GM21360 (cell line): Measurements from ENCODE around the gene IP6K3.

Experiments
- ATAC-seq: cut with Tn5 transposase; IDR thresholded peaks from one replicate; pipeline ENCODE4 v1.9.1; 2021; ENCODE audit warnings: mild to moderate bottlenecking, moderate library complexity; ENCODE audit not compliant: unreplicated experiment

IP6K3 gene

GRCh38 chr6:33759887-33760629 is 13.4 kb upstream of the IP6K3 start:
- no peak for ATAC-seq

DNA sequence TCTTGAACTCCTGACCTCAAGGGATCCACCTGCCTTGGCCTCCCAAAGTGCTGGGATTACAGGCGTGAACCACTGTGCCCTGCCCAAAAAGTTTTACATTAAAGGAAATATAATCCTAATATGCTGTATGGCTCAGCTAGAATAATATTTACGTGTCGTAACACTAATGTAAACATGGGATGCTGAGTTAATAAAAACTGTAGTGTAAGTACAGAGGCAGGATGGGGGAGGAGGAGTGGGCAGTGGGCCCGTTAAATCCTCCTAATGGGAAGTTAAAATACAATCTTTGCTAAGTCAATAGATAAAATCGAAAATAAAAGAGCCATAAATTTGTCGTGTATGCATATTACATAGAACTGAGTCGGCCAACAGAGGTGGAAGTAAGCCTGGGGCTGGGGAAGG is 12.1 kb upstream of the IP6K3 start:
- no peak for ATAC-seq

- no peak for ATAC-seq
Measured at GRCh38 chr6:33757906-33758305, 11.2 kb upstream of the IP6K3 start.

DNA sequence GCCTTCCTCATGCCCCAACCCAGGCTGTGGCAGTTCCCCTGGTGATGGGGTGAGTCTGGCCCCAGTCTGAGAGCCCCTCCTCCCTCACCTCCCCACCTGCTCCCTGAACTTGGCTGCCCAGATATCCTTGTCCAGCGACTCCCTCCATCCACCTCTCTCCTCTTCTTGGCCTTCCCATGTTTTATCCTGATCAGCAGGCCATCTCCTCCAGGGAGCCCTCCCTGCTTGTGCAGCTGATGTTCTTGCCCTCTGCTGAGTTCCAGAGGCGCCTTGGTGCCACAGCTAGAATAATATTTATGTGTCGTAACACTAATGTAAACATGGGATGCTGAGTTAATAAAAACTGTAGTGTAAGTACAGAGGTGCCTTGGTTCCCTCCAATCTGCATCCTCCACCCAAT is 10.4 kb upstream of the IP6K3 start:
- no peak for ATAC-seq

- ATAC-seq, result no peak
Measured at GRCh38 chr6:33756211-33756954, 9.7 kb upstream of the IP6K3 start.

DNA sequence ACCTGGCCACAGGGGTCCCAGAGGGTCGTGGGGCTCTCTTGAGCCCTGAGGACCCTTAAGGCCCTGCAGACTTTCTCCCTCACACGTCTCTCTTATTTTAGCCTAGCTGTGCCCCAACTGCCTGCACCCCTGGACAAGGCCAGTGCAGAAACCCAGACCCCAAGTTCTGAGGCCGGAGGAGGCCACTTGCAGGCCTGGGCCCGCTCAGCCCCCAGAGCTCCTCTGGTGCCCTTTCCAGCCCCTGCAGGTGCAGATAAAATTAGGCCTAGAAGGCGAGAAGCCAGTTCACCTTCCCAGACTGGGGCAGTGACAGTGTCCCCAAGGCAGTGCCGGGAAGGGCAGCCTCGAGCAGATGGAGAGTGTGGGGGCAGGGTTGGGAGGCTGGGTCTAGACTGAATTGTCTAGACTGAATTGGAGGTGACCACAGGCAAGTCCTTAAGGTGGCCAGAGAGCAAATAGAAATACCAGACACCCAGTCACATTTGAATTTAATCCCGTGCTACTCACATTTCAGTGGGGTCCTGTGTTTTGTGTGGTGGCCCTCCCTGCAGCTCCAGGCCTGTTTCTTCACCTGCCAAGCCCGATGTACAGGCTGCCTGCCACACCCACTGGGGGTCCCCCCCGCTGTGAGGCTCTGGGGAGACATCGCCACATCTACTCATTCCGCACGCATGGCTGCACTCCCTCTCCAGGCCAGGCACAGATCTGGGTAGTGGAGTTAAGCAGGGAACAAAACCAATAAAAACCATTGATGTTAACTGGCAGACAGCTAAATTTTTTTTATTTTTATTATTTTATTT is 8.6 kb upstream of the IP6K3 start:
- ATAC-seq, result no peak

- no peak for ATAC-seq
Measured at GRCh38 chr6:33754222-33754621, 7.5 kb upstream of the IP6K3 start.

- no peak for ATAC-seq
Measured at GRCh38 chr6:33752646-33753015, 5.9 kb upstream of the IP6K3 start.

DNA sequence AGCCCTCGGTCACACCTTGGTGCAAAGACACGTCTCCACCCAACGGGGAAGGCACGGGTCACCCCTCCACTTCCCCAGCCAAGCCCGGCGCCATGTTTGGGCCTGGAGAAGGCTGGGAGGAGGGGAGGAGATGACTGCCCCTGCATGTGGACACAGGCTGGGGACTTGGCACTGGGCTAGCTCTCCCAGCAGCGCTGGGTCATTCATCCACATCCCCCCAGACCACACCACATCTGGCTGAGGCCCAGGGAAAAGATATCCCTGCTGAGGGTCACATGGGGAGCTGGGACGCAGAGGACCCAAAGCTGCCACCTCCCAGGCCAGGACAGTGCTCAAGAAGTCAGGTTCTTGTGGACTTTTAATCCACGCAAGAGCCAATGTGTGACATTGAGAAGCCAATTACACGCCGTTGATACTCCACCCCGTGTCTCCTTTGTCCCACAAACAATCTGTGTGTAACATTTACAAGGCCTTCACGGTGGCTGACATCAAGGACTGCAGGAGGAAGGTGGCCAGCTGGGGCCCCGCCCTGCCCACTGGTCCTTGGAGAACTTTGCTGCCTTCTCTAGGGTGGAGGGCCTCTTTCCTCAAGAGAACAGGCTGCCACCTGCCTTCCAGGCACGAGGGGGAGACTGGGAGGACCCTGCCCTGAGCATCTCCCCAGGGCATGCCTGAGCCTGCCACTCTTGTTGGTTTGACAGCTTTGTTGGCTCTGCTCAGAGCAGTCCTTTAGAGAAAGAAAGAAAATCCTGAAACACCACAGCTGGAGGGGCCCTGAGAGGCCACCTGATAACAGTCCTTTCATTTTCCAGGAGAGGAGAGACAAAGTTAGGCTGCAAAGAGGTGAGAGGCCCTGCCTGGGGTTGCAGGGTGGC is 5.3 kb upstream of the IP6K3 start:
- no peak for ATAC-seq

DNA sequence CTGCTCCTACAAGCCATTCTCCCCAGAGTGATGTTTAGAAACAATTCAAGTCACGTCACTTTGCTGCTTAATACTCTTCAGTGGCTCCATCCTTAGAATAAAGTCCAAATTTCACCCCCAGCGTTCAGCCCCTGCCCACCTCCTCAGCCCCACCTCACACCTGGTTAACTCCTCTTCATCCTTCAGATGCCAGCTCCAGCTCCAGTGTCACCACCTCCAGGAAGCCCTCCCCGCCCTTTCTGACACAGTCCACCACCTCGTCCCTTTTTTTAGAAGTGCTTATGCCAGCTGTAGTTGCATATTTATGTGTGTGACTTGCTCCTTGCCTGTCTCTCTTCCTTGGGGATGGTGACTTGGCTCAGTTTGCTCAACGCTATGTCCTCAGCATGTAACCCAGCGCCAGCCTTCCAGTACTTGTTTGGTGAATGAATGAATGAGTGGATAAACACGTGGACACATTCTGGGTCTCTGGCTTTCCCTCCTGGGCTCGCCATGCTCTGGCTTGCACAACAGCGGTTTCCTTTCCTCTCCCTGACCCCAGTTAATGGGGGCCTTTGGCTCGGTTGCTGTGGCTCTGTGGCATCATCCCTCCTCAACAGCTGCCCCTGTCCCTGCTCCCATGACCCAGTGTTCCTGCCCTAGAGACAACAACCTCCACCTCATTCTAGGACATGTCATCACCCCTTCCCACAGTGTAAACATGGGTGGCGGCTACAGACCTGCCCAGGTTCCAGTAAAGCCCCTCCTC is 3.7 kb upstream of the IP6K3 start:
- ATAC-seq, result no peak

DNA sequence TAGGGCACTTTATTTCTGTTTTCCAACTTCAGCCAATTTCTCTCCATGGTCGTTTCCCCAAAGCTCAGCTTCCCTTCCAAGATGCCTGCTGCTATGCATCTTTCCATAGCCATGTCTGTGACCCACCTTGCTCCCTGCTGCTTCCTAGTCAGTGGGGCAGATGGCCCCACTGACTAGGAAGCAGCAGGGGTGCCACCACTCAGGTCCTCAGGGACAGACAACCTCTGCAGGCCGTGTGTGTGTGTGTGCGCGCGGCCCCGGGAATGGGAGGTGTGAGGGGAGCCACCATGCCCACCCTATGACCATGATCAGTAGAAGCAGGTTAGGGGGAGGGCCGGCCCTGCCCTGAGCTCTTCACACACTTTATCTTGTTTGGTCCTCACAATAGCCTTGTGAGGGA is 2.7 kb upstream of the IP6K3 start:
- ATAC-seq, result no peak

GRCh38 chr6:33748841-33749240 is 2.1 kb upstream of the IP6K3 start:
- no peak for ATAC-seq

DNA sequence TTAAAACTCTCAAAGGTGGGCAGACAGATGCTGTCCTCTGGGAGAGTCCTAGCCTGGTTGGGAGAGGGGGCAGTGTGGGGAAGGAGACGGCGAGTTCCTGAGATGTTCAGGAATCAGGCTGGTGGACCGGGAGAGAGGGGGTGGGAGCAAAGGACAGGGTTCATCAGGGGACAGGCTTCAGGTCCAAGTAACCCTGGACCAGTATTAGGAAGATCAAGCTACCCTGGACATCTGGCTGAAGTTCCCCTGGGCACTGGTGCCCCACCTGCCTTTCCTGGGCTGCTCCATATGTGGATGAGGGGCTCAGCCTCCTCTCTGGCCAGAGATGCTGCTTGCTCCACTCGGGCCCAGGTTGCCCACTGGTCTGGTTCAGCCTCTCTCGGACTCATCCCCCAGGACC is 1.1 kb upstream of the IP6K3 start:
- no peak for ATAC-seq

DNA sequence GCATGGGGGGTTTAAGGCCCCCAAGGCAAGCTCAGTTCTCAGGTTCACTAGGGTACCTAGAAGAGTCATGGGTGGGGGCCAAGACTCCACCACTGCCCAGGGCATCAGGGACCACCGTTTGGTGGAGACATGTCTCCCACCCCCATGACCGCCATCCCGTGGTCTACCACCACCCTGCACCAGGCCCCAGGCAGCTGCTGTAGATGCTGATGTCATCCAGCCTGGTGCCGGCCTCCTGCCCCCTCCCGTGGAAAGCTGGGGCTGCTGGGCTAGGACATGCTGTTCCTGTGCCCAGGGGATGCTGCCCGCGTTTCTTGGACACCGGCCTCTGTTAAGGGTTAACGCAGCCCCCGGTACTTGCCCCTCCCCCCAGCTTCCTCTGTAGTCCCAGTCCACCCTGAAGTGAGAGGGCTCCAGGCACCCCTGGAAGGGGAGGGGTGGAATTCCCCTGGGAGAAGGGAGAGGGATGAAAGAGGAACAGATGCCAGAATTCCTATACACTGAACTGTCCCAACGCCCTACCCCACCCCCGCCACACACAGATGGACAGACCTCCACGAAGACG is 587 bp downstream of the IP6K3 start:
- ATAC-seq, result no peak

GRCh38 chr6:33745548-33745947 is 1.2 kb downstream of the IP6K3 start:
- no peak for ATAC-seq

- ATAC-seq, result no peak
Measured at GRCh38 chr6:33744895-33745546, 1.7 kb downstream of the IP6K3 start.

DNA sequence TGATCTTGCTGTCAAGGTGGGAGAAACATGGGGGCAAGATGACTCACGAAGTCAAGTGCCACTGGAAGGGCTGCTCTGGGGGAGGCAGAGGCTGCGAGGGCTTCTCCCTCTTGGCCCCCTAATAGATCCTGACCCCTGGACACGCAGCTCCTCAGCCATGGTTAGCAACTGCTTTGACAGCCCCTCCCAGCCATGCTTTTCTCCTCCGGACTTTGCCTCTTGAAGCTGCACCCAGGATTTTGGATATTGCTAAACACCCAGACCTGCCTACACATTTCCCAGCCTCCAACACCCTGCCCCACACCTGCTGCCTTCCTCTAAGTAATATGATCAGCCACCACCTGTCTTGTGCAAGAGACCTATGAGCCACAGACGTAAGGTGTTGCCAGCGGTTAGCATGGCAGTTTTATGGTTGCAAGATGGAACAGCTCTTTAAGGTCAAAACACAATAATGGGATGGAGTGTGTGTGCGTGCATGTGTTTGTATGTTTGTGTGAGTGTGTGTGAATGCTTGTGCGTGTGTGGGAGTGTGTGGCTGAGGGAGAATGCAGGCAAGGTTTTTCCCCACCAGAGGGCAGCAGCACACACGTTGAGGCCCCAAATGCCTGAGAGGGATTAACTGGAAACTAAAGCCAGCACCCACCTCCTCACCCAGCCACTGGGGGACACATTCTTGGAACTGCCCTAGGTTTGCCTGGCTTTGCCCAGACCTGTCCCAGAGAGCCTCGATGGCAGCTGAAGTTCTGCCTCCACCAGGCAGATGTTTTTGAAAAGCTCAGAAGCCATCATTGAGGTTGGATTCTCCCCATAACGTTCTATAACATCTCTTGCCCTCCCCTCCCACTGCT is 2.5 kb downstream of the IP6K3 start:
- ATAC-seq, result no peak

GRCh38 chr6:33742837-33743236 is 3.9 kb downstream of the IP6K3 start:
- ATAC-seq, result no peak
